Measurements from ENCODE around the gene FAM20A.
A peak's percentile ranks its signal among the peaks of the same experiment; 100 is the strongest.

FAM20A gene

DNA sequence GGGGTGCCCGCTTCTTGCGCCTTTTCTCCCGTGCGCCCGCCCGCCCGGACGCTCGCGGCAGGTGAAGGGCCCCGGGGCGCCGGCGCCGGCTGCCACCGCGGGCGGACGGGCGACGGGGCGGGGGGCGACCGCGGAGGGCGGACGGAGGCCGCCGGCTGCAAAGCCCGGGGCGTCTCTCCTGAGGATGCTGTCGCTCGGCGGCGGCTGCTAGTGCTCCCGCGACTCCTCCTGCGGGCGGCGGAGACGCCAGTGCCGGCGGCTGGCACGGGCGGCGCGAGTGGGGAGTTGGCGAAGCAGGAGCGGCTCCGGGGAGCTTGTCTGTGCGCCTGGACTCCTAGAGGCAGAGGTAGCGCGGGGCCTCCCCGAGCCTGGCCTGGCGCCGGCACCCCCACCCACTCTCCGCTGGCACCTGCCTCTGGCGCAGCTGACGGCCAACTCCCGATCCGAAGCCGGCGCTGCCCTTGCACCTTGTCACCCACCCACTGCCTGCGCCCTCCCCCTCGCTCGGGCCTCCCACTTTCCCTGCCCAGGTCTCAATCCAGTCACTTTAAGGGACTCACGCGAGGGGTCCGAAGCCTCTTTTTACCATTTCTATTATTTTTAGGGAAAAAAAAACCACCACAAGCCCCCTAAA lies at the start of gene FAM20A:
FAM20A (minus strand) TSS at position 437 of the 634 bp plus-strand sequence. CDS start 701 bp downstream, outside the sequence.
- TF ChIP-seq, protein P1, sequence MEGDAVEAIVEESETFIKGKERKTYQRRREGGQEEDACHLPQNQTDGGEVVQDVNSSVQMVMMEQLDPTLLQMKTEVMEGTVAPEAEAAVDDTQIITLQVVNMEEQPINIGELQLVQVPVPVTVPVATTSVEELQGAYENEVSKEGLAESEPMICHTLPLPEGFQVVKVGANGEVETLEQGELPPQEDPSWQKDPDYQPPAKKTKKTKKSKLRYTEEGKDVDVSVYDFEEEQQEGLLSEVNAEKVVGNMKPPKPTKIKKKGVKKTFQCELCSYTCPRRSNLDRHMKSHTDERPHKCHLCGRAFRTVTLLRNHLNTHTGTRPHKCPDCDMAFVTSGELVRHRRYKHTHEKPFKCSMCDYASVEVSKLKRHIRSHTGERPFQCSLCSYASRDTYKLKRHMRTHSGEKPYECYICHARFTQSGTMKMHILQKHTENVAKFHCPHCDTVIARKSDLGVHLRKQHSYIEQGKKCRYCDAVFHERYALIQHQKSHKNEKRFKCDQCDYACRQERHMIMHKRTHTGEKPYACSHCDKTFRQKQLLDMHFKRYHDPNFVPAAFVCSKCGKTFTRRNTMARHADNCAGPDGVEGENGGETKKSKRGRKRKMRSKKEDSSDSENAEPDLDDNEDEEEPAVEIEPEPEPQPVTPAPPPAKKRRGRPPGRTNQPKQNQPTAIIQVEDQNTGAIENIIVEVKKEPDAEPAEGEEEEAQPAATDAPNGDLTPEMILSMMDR (conservative IDR thresholded peaks at IDR 0.05; ENCODE audit: low read depth, low read length): no peak
- H3K4me3 ChIP-seq (ENCODE audit: low read length): peak within 1 kb of the TSS; percentile 56
- DNase-seq (ENCODE audit: low read depth): no peak

DNA sequence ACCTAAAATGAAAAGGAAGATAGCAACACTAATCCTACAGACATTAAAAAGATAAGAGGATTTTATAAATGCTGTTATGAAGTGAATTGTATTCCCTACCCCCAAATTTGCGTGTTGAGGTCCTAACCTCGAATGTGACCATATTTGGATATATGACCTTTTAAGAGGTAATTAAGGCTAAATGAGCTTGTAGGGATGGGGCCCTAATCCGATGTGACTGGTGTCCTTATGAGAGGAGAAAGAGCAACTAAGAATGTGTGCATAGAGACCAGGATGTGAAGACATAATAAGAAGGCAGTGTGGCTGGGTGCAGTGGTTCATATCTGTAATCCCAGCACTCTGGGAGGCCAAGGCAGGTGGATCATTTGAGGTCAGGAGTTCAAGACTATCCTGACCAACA lies 48.2 kb upstream of the FAM20A start:
- H3K4me3 ChIP-seq (ENCODE audit: low read length): no peak overlapping the region
- TF ChIP-seq, protein P1 (conservative IDR thresholded peaks at IDR 0.05; ENCODE audit: low read depth, low read length): no peak
- DNase-seq (ENCODE audit: low read depth): no peak

DNA sequence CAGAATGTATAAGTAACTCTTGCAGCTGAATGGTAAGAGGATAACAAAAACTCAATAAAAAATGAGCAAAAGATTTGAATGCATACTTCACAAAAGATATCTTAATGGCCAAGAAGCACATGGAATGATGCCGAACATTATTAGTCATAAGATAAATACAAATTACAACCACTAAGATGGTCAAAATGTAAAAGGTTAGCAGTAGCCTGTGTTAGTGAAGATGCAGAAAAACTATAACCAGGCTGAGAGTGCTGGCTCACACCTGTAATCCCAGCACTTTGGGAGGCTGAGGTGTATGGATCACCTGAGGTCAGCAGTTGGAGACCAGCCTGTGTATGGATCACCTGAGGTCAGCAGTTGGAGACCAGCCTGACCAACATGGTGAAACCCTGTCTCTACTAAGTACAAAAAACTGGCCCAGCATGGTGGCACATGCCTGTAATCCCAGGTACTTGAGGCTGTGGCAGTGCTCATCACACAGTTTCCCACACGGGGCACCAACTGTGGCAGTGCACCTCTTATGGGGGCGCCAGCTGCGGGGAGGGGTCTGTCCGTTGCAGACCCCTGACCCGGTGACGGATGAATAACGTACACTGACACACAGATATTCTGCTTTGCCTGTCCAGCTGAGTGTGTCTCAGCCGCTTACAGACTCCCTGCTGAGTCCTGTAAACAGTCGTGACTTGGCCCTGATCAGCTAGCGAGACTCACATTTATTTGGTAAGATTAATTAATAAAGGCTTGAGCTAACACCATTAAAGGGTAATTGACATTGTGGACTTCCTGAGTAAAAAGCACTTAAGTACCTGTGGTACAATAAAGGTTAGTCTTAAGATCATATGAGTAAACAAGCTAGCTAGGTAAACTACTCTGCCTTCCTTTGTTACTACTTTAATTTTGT lies 45.7 kb upstream of the FAM20A start:
- TF ChIP-seq, protein P1 (conservative IDR thresholded peaks at IDR 0.05; ENCODE audit: low read depth, low read length): no peak
- H3K4me3 ChIP-seq (ENCODE audit: low read length): no peak overlapping the region
- no peak for DNase-seq (ENCODE audit: low read depth)

DNA sequence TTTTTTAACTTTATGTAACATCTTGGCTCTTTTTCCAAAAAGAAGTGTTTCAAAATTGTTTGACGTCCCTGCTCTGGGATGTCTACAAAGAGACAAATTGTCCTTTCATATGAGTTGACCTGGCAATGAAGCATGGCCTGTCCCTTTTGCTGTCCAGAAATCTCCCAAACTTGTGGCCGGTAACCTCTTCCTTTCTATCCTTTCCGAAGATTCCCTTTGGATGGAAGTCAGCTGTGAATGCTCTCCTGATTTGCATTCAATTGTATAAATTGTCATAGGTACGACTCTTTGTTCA lies 40.9 kb upstream of the FAM20A start:
- TF ChIP-seq, protein P1 (conservative IDR thresholded peaks at IDR 0.05; ENCODE audit: low read depth, low read length): no peak
- H3K4me3 ChIP-seq (ENCODE audit: low read length): no peak overlapping the region
- DNase-seq (ENCODE audit: low read depth): no peak

DNA sequence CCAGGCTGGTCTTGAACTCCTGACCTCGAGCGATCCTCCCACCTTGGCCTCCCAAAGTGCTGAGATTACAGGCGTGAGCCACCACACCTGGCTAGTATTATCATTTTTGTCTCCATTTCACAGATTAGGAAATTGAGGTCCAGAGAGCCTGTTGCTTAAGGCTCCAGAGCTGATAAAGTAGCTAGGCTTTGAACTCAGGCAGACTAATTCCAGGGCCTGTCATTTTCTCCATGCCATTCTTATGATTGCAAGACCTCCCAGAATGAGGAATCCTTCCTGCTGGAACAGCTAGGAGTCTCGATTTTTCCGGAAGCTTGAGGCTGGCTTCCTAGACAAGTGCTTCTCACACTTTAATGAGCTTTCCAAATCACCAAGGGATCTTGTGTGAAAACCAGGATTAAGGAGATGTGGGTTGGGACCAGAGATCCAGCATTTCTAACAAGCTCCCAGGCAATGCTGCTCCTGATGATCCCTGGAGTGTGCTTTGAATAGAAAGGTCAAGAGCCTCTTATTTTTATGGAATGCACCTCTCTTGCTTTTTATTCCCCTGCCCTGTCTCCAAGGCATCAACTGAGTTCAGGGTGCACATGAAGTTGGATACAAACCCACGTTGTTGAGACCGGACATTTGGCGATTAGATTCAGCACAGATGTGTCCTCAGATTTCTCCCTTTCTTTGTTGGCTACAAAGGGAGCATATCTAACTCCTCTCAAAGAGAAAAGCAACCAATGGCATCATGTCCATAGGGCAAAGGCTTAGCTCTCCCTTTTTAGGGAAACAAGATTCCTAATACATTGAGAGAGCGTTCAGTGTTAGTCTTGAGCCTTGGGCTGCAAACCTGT lies 40.3 kb upstream of the FAM20A start:
- DNase-seq (ENCODE audit: low read depth): no peak
- TF ChIP-seq, protein P1 (conservative IDR thresholded peaks at IDR 0.05; ENCODE audit: low read depth, low read length): no peak
- no peak overlapping the region for H3K4me3 ChIP-seq (ENCODE audit: low read length)

DNA sequence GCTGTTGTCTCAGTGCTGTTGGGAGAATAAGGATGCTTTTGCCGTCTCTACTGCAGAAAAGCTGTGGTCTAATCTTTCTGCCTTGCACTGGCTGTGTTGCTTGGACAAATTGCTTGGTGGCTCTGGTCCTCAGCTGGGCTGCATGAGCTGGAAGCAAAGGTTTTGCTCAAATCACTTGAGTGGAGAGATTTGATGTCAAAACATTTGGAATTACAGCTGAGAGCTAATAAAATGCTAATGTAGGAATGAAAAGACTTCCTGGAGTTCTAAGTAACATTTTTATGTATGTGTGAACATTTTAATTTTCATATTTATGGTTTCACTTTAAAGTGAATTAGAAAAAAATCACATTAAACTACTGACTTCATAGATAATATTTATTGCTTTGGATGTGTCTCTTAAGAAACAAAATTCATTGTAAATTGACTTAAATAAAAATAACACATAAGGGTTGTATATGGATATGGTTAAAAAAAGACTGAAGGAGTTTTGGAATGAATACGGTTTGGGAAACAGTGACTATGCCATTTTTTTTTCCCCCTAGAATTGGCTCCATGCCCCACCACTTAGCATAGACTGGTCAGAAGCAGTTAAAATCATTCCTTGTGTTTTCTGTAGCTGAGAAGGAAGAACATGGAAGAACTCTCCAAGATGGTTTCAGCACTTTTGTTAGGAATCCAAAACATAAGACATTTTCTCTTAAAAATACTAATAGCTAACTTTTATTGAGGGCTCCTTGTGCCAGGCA lies 39.2 kb upstream of the FAM20A start:
- no peak overlapping the region for H3K4me3 ChIP-seq (ENCODE audit: low read length)
- TF ChIP-seq, protein P1 (conservative IDR thresholded peaks at IDR 0.05; ENCODE audit: low read depth, low read length): no peak
- DNase-seq (ENCODE audit: low read depth): no peak

Measured in retinal pigment epithelial cell (primary cell).